ENCODE data around the gene PHIP.

GRCh38 chr6:79030511-79030910 is 47.5 kb downstream of the PHIP start:
- TF ChIP-seq CTCF (conservative IDR thresholded peaks at IDR 0.05) (no peak), ZFX (IDR thresholded peaks at IDR 0.05) (no peak)

All from C4-2B (cell line).